ENCODE results near the gene CCDC66. TPM values are rescaled to one million over a fixed set of nuclear protein-coding genes. Genes with fewer than 3 reads are reported as not detected.

CCDC66 gene
- total and polyA plus RNA-seq, 12 donors, result 4.7 to 18.6 (median 12.8) TPM

- Histone ChIP-seq H3K9me3 (peaks cover 0 to 16% (median 0%) of the 10 kb centered on the region in 11 donors), H3K4me1 (peaks cover 0 to 5% (median 0%) of the 10 kb centered on the region in 9 donors), H3K4me3 (no peak overlapping the region), H3K27ac (no peak overlapping the region), H3K36me3 (peaks cover 0 to 99% (median 51%) of the 10 kb centered on the region in 9 donors), H3K27me3 (no peaks in the 10 kb centered on the region)
- ATAC-seq (no peak), DNase-seq (no peak)
- TF ChIP-seq, protein P1, sequence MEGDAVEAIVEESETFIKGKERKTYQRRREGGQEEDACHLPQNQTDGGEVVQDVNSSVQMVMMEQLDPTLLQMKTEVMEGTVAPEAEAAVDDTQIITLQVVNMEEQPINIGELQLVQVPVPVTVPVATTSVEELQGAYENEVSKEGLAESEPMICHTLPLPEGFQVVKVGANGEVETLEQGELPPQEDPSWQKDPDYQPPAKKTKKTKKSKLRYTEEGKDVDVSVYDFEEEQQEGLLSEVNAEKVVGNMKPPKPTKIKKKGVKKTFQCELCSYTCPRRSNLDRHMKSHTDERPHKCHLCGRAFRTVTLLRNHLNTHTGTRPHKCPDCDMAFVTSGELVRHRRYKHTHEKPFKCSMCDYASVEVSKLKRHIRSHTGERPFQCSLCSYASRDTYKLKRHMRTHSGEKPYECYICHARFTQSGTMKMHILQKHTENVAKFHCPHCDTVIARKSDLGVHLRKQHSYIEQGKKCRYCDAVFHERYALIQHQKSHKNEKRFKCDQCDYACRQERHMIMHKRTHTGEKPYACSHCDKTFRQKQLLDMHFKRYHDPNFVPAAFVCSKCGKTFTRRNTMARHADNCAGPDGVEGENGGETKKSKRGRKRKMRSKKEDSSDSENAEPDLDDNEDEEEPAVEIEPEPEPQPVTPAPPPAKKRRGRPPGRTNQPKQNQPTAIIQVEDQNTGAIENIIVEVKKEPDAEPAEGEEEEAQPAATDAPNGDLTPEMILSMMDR (IDR thresholded peaks at IDR 0.05), result no peak
- 84 to 98% methylated on average over 1 of the region's 1 CpG for WGBS, 2 donors
- intact Hi-C loops (cut with DNase I), result loop anchor here in 1 of 10 donors (5.0 kb wide), 1 partner anchor 1112 kb away; no protein-coding TSS in a partner anchor
These were observed 98.7 kb downstream of the CCDC66 start for GRCh38 chr3:56655709-56656108.

- no peak overlapping the region for H3K27ac ChIP-seq
- H3K9me3 ChIP-seq, result no peaks in the 10 kb centered on the region
- H3K27me3 ChIP-seq, result no peaks in the 10 kb centered on the region
- 98% methylated on average over 2 of the region's 2 CpGs for WGBS, 2 donors
- no peak for ATAC-seq
- TF ChIP-seq, protein P1 (IDR thresholded peaks at IDR 0.05), result no peak
- H3K4me3 ChIP-seq, result no peak overlapping the region
- peaks cover 0 to 100% (median 63%) of the 10 kb centered on the region in 9 donors for H3K36me3 ChIP-seq
- intact Hi-C loops (cut with DNase I), result no loop called here
- H3K4me1 ChIP-seq, result peaks cover 0 to 5% (median 0%) of the 10 kb centered on the region in 9 donors
- no peak for DNase-seq
These were observed 107.8 kb downstream of the CCDC66 start for GRCh38 chr3:56664823-56665222.

DNA sequence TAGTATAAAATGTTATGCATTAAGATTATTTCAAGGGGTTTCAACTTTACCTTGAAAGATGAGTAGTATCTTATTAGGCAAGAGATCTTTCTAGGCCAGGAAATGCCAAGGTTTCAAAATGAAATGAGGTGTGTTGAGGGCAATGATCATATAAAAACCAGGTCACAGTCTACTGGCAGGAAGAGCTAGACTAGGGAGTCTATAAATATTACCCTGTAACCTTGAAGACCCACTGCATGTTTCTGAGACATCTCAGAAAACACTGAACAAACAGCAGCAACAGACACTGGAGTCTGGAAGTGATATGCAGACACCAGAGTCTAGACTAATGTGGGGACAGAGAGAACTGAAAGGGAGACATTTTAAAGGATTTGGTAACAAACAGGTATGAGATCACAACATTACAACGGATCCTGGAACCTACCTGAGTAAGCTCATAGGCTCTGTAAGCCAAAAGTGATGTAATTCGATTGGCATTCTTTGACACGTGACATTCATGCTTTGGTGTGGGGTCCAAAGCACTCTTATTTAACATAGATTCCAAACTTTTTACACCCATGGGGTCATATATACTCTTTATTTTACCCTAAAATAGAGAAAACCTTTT is 111.1 kb downstream of the CCDC66 start:
- Histone ChIP-seq H3K9me3 (no peaks in the 10 kb centered on the region), H3K27me3 (no peaks in the 10 kb centered on the region), H3K36me3 (peaks cover 0 to 100% (median 52%) of the 10 kb centered on the region in 9 donors), H3K4me1 (peaks cover 0 to 5% (median 0%) of the 10 kb centered on the region in 9 donors), H3K27ac (no peak overlapping the region), H3K4me3 (no peak overlapping the region)
- 67 to 77% methylated on average over 3 of the region's 3 CpGs for WGBS, 2 donors
- TF ChIP-seq, protein P1 (IDR thresholded peaks at IDR 0.05), result no peak
- intact Hi-C loops (cut with DNase I), result no loop called here
- no peak for DNase-seq
- ATAC-seq, result no peak

Other genes with a start within 250 kb of the CCDC66 start
- gene ERC2, start 88.7 kb upstream of the CCDC66 start, total RNA-seq, result 1 to 10 TPM in 9 of 10 donors, under 1 TPM in 1; 0.22 to 4.2 (median 2.1) TPM
- 1 to 10 TPM in 1 of 2 donors, under 1 TPM in 1; 0.22 to 1.1 TPM for gene ERC2, start 88.7 kb upstream of the CCDC66 start, polyA plus RNA-seq
- gene TASOR, start 126.1 kb downstream of the CCDC66 start, total RNA-seq, result 10 to 100 TPM; 17.8 to 31.8 (median 22.0) TPM
- gene TASOR, start 126.1 kb downstream of the CCDC66 start, polyA plus RNA-seq, result 10 to 100 TPM in 1 of 2 donors, 1 to 10 TPM in 1; 9.2 to 14.3 TPM
- gene ARHGEF3, start 244.8 kb downstream of the CCDC66 start, total RNA-seq, result 10 to 100 TPM; 12.8 to 26.1 (median 17.9) TPM
- gene ARHGEF3, start 244.8 kb downstream of the CCDC66 start, polyA plus RNA-seq, result 1 to 10 TPM; 6.6 to 7.4 TPM

Measured in heart right ventricle (tissue), 16 donors.